Measurements from ENCODE around the gene CAPN7. TPM values are rescaled to one million over a fixed set of nuclear protein-coding genes. Genes with fewer than 3 reads are reported as not detected.
"Not testable (repeated sequence)": the region's sequence is repeated elsewhere in the genome, so short reads cannot be mapped to it uniquely, and the experiment has no call there.

CAPN7 gene
- total RNA-seq = 10 to 100 TPM; 33.2 to 33.9 TPM

DNA sequence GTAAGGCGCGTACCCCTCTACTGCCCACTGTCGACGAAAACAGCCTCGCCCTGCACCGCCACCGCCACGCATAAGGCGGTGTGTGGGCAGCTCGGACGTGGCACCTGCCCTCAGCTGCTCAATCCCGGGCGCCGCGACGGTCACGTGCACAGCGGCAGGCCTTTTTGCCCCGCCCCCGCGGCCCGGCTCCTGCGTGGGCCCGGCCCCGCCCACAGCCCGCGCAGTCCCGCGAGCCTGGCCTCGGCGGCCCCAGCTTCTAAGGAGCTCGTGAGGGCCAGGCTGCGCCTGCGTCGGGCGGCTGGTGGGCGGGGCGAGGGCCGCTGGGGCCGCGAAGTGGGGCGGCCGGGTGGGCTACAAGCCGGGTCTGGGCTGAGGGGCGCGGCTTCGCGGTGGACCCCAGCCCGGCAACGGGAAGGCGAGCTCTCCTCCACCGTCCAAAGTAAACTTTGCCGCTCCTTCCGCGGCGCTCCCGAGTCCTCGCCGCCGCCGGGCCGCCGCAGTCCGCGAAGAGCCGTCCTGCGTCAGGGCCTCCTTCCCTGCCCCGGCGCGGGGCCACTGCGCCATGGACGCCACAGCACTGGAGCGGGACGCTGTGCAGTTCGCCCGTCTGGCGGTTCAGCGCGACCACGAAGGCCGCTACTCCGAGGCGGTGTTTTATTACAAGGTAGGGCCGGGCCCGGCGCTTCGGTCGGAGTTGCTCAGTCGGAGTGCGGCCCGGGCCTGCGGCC is at the start of gene CAPN7:
Gene CAPN7 (plus strand): TSS at position 313 of the 728 bp plus-strand sequence. CDS start 250 bp downstream, at position 563.
- H3K27ac ChIP-seq = peak within 1 kb of the TSS; percentile 99
- peaks cover 5% of the 10 kb centered on the region for H3K4me1 ChIP-seq
- H3K9me3 ChIP-seq = no peaks in the 10 kb centered on the region
- DNase-seq = peak; percentile 94
- H3K27me3 ChIP-seq = no peaks in the 10 kb centered on the region
- peak within 1 kb of the TSS; percentile 95 for H3K4me3 ChIP-seq
- intact Hi-C loops (cut with DNase I) = no loop called here
- H3K9ac ChIP-seq (ENCODE audit: low read depth in 2 of 2, low read length in 2 of 2) = peak within 1 kb of the TSS; percentile 92 to 96
- no peaks in the 10 kb centered on the region for H3K36me3 ChIP-seq
- TF ChIP-seq, protein P1, sequence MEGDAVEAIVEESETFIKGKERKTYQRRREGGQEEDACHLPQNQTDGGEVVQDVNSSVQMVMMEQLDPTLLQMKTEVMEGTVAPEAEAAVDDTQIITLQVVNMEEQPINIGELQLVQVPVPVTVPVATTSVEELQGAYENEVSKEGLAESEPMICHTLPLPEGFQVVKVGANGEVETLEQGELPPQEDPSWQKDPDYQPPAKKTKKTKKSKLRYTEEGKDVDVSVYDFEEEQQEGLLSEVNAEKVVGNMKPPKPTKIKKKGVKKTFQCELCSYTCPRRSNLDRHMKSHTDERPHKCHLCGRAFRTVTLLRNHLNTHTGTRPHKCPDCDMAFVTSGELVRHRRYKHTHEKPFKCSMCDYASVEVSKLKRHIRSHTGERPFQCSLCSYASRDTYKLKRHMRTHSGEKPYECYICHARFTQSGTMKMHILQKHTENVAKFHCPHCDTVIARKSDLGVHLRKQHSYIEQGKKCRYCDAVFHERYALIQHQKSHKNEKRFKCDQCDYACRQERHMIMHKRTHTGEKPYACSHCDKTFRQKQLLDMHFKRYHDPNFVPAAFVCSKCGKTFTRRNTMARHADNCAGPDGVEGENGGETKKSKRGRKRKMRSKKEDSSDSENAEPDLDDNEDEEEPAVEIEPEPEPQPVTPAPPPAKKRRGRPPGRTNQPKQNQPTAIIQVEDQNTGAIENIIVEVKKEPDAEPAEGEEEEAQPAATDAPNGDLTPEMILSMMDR (IDR thresholded peaks at IDR 0.05) = no peak

DNA sequence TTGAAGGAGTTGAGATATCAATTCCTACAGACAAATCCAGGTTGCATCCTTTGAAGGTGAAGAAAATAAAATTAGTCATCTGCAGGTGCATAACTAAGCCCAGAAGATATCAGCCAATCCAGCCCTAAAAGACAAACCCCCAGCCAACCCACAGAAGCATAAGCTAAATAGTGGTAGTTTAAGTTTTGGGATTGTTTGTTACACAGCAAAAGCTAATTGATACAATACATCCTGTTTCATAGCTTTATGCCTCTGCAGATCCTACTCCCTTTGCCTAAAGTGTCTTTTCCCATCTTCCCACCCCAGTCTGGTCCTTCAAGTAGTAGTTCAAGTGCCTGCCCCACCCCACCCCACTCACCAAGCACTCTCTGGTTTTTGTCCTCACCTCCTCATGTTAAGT is 48.6 kb upstream of the CAPN7 start:
- H3K4me1 ChIP-seq = no peaks in the 10 kb centered on the region
- no peaks in the 10 kb centered on the region for H3K36me3 ChIP-seq
- H3K9ac ChIP-seq (ENCODE audit: low read depth in 2 of 2, low read length in 2 of 2) = no peak overlapping the region
- DNase-seq = no peak
- H3K27ac ChIP-seq = no peak overlapping the region
- intact Hi-C loops (cut with DNase I) = no loop called here
- H3K4me3 ChIP-seq = no peak overlapping the region
- TF ChIP-seq, protein P1 (IDR thresholded peaks at IDR 0.05) = no peak
- no peaks in the 10 kb centered on the region for H3K9me3 ChIP-seq
- H3K27me3 ChIP-seq = no peaks in the 10 kb centered on the region

DNA sequence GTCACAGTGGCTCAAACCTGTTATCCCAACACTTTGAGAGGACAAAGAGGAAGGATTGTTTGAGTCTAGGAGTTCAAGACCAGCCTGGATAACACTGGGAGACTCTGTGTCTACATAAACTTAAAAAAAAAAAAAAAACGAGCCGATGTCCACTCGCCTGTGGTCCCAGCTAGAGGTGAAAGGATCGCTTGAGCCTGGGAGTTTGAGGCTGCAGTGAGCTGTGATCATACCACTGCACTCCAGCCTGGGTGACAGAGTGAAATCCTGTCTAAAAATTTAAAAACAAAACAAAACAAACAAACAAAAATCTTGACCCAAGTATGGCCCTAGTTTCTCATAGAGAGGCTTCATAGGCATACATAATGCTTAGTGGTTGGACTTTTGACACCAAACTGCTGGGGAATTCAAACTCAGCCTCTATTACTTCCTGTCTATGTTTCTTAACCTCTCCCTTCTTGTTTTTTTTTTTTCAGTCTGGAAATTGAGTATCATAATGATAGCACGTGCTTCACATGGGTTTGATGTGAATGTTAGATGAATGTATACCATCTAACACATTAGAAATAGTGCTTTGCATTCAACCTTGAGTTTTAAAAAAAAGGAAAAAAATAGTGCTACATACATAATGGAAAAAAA is 46.4 kb upstream of the CAPN7 start:
- Histone ChIP-seq H3K4me3 (no peak overlapping the region), H3K4me1 (no peaks in the 10 kb centered on the region), H3K36me3 (no peaks in the 10 kb centered on the region), H3K27ac (no peak overlapping the region), H3K9ac (ENCODE audit: low read depth in 2 of 2, low read length in 2 of 2) (no peak overlapping the region), H3K27me3 (no peaks in the 10 kb centered on the region), H3K9me3 (no peaks in the 10 kb centered on the region)
- TF ChIP-seq, protein P1 (IDR thresholded peaks at IDR 0.05) = no peak
- DNase-seq = no peak
- intact Hi-C loops (cut with DNase I) = no loop called here

DNA sequence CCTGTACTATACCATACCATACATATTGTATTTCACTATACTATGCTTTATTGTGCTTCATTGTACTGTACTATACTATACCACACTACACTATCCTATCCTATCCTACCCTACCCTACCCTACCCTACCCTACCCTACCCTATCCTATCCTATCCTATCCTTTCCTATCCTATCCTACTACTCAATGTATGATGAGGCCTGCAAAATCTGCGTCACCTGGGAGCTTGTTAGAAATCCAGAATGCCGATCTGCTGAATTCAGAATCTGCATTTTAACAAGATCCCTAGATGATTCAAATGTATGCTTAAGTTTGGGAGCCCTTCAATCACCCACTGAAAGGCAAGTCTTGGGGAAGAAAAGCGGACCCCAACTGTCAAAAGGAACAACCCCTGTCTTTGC is 45.4 kb upstream of the CAPN7 start:
- intact Hi-C loops (cut with DNase I) = no loop called here
- no peaks in the 10 kb centered on the region for H3K36me3 ChIP-seq
- TF ChIP-seq, protein P1 (IDR thresholded peaks at IDR 0.05) = no peak
- DNase-seq = no peak
- no peak overlapping the region for H3K27ac ChIP-seq
- H3K9me3 ChIP-seq = no peaks in the 10 kb centered on the region
- H3K4me1 ChIP-seq = no peaks in the 10 kb centered on the region
- H3K4me3 ChIP-seq = no peak overlapping the region
- no peaks in the 10 kb centered on the region for H3K27me3 ChIP-seq
- H3K9ac ChIP-seq (ENCODE audit: low read depth in 2 of 2, low read length in 2 of 2) = no peak overlapping the region

DNA sequence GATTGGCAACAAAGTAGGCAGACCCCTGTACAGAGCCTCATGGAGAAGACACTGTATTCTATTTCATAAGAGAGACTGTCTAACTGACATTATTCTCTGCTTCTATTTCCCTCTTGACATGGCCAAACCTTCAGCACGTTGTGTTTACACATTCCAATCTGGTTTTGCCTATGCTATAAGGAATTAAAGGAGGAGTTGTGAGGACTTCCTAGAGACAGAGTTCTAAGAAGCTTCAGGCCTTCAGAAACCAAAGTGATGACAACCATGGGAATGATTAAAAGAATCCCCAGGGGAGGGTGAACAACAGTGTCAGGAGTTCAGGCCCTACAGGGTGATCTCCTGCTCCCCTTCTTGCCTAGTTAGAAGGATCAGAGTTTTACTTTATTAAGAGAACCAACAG is 44.9 kb upstream of the CAPN7 start:
- Histone ChIP-seq H3K27me3 (no peaks in the 10 kb centered on the region), H3K9ac (ENCODE audit: low read depth in 2 of 2, low read length in 2 of 2) (no peak overlapping the region), H3K4me1 (no peaks in the 10 kb centered on the region), H3K9me3 (no peaks in the 10 kb centered on the region), H3K4me3 (no peak overlapping the region), H3K36me3 (no peaks in the 10 kb centered on the region), H3K27ac (no peak overlapping the region)
- TF ChIP-seq, protein P1 (IDR thresholded peaks at IDR 0.05) = no peak
- no peak for DNase-seq
- intact Hi-C loops (cut with DNase I) = no loop called here

DNA sequence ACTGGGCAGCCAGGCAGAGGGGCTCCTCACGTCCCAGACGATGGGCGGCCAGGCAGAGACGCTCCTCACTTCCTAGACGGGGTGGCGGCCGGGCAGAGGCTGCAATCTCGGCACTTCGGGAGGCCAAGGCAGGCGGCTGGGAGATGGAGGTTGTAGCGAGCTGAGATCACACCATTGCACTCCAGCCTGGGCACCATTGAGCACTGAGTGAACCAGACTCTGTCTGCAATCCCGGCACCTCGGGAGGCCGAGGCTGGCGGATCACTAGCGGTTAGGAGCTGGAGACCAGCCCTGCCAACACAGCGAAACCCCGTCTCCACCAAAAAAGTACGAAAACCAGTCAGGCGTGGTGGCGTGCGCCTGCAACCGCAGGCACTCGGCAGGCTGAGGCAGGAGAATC is 42.4 kb upstream of the CAPN7 start:
- H3K4me1 ChIP-seq; intact Hi-C loops (cut with DNase I); H3K27ac ChIP-seq; H3K9me3 ChIP-seq; H3K4me3 ChIP-seq; H3K36me3 ChIP-seq; H3K27me3 ChIP-seq; DNase-seq; H3K9ac ChIP-seq (ENCODE audit: low read depth in 2 of 2, low read length in 2 of 2): not testable (repeated sequence)

All from colonic mucosa (tissue), 4 donors.